ENCODE data around the gene CTNND2. TPM values are rescaled to one million over a fixed set of nuclear protein-coding genes. Genes with fewer than 3 reads are reported as not detected.

The CTNND2 gene
- total RNA-seq (ENCODE audit: low replicate concordance) = 13.9 and 14.2 TPM in 2 replicates

- Histone ChIP-seq H3K9ac (no peak within 1 kb of the TSS), H3K4me2 (peak within 1 kb of the TSS; percentile 93), H3K4me1 (peaks cover 19% of the 10 kb centered on the region), H3F3A (ENCODE audit: low read depth) (peaks cover 20% of the 10 kb centered on the region), H3K79me2 (ENCODE audit: low read depth) (peaks cover 26% of the 10 kb centered on the region), H3K9me3 (ENCODE audit: low read depth) (no peaks in the 10 kb centered on the region), H3K27me3 (peaks cover 62% of the 10 kb centered on the region), H3K4me3 (peak within 1 kb of the TSS; percentile 84), H2AFZ (replicated peaks) (peak within 1 kb of the TSS; percentile 95), H3K27ac (no peak within 1 kb of the TSS), H3K36me3 (no peaks in the 10 kb centered on the region), H4K20me1 (ENCODE audit: low read depth) (peaks cover 24% of the 10 kb centered on the region)
- Mint-ChIP-seq H3K36me3 (no peaks in the 10 kb centered on the region), H3K27ac (no peak within 1 kb of the TSS), H3K4me1 (peaks cover 30% of the 10 kb centered on the region), H3K4me3 (peak within 1 kb of the TSS; percentile 85), H3K27me3 (ENCODE audit: insufficient read depth, low read depth) (peaks cover 4% of the 10 kb centered on the region), H3K9me3 (no peaks in the 10 kb centered on the region)
- DNase-seq (ENCODE audit: low spot score) = peak; percentile 94
- TF ChIP-seq EZH2phosphoT487 (IDR thresholded peaks at IDR 0.05) = no peak
- no peak for TF ChIP-seq CTCF (IDR thresholded peaks at IDR 0.05)
- TF ChIP-seq EZH2 (IDR thresholded peaks at IDR 0.05) = no peak
Observed at GRCh38 chr5:11904265-11904906, at the start of gene CTNND2. TSS of gene CTNND2 (minus strand) at chr5:11904446. CDS start at chr5:11903853, 593 bp downstream.

- Mint-ChIP-seq H3K36me3 (no peaks in the 10 kb centered on the region), H3K9me3 (no peaks in the 10 kb centered on the region), H3K4me1 (no peaks in the 10 kb centered on the region), H3K27ac (no peak overlapping the region), H3K27me3 (ENCODE audit: insufficient read depth, low read depth) (no peaks in the 10 kb centered on the region), H3K4me3 (no peak overlapping the region)
- H4K20me1 ChIP-seq (ENCODE audit: low read depth) = no peaks in the 10 kb centered on the region
- H3K27ac ChIP-seq = no peak overlapping the region
- H3K9ac ChIP-seq = no peak overlapping the region
- no peaks in the 10 kb centered on the region for H3K36me3 ChIP-seq
- no peak overlapping the region for H3K4me3 ChIP-seq
- H3K9me3 ChIP-seq (ENCODE audit: low read depth) = no peaks in the 10 kb centered on the region
- H3K4me1 ChIP-seq = peaks cover 4% of the 10 kb centered on the region
- no peaks in the 10 kb centered on the region for H3K27me3 ChIP-seq
- no peak overlapping the region for H2AFZ ChIP-seq (replicated peaks)
- no peaks in the 10 kb centered on the region for H3K79me2 ChIP-seq (ENCODE audit: low read depth)
- no peak overlapping the region for H3K4me2 ChIP-seq
- no peaks in the 10 kb centered on the region for H3F3A ChIP-seq (ENCODE audit: low read depth)
- TF ChIP-seq CTCF (IDR thresholded peaks at IDR 0.05) = no peak
- TF ChIP-seq EZH2phosphoT487 (IDR thresholded peaks at IDR 0.05) = no peak
- no peak for TF ChIP-seq EZH2 (IDR thresholded peaks at IDR 0.05)
- DNase-seq (ENCODE audit: low spot score) = no peak
Observed at GRCh38 chr5:11946317-11946716, 42.1 kb upstream of the CTNND2 start.

GRCh38 chr5:11941566-11941965 is 37.3 kb upstream of the CTNND2 start:
- Histone ChIP-seq H4K20me1 (ENCODE audit: low read depth) (no peaks in the 10 kb centered on the region), H3K79me2 (ENCODE audit: low read depth) (no peaks in the 10 kb centered on the region), H3K9me3 (ENCODE audit: low read depth) (peaks cover 5% of the 10 kb centered on the region), H2AFZ (replicated peaks) (no peak overlapping the region), H3K4me1 (no peaks in the 10 kb centered on the region), H3K4me2 (no peak overlapping the region), H3K36me3 (no peaks in the 10 kb centered on the region), H3K27me3 (no peaks in the 10 kb centered on the region), H3K4me3 (no peak overlapping the region), H3K9ac (no peak overlapping the region), H3F3A (ENCODE audit: low read depth) (no peaks in the 10 kb centered on the region), H3K27ac (no peak overlapping the region)
- H3K4me3 Mint-ChIP-seq = no peak overlapping the region
- H3K9me3 Mint-ChIP-seq = no peaks in the 10 kb centered on the region
- H3K27me3 Mint-ChIP-seq (ENCODE audit: insufficient read depth, low read depth) = peaks cover 3% of the 10 kb centered on the region
- no peaks in the 10 kb centered on the region for H3K4me1 Mint-ChIP-seq
- TF ChIP-seq EZH2phosphoT487 (IDR thresholded peaks at IDR 0.05) (no peak), EZH2 (IDR thresholded peaks at IDR 0.05) (no peak), CTCF (IDR thresholded peaks at IDR 0.05) (no peak)
- DNase-seq (ENCODE audit: low spot score) = no peak
- no peaks in the 10 kb centered on the region for H3K36me3 Mint-ChIP-seq
- H3K27ac Mint-ChIP-seq = no peak overlapping the region
